Measurements from ENCODE around the gene ALCAM. TPM values are rescaled to one million over a fixed set of nuclear protein-coding genes. Genes with fewer than 3 reads are reported as not detected.

ALCAM gene
- total and polyA plus RNA-seq, 2 donors (not counting 3 experiments of a cell fraction or from before 2014, with no cell fraction given): 46.3 to 118 TPM

GRCh38 chr3:105322570-105323273 is 44.0 kb upstream of the ALCAM start:
- dilution Hi-C loops (cut with MboI; ENCODE audit: extremely low pct_ligation_motif_present, low sequenced_read_pairs) (no loop called here), intact Hi-C loops (cut with micrococcal nuclease) (no loop called here)
- Histone ChIP-seq H3K4me2 (ENCODE audit: insufficient read depth, low read length) (no peak overlapping the region), H3K36me3 (ENCODE audit: control insufficient read depth in 2 of 2, extremely low read depth in 1 of 2, insufficient read depth in 2 of 2, low read length in 2 of 2) (no peaks in the 10 kb centered on the region), H3K9ac (replicated peaks; ENCODE audit: extremely low read depth, insufficient read depth, low read length) (no peak overlapping the region), H2AFZ (ENCODE audit: low read depth, low read length) (no peak overlapping the region), H3K9me3 (replicated peaks; ENCODE audit: control insufficient read depth, insufficient read depth, low read length) (no peaks in the 10 kb centered on the region), H3K4me1 (ENCODE audit: control insufficient read depth, extremely low read depth, insufficient read depth, low read length) (no peaks in the 10 kb centered on the region), H3K27me3 (ENCODE audit: control insufficient read depth in 2 of 2, insufficient read depth in 2 of 2, low read length in 2 of 2) (no peaks in the 10 kb centered on the region), H3K79me2 (ENCODE audit: control insufficient read depth, insufficient read depth, low read length) (no peaks in the 10 kb centered on the region), H3K4me3 (replicated peaks in 1 of 3; ENCODE audit: insufficient read depth in 1 of 3, low read depth in 1 of 3, low read length in 3 of 3) (no peak overlapping the region), H3K27ac (ENCODE audit: insufficient read depth, low read depth, low read length) (no peak overlapping the region), H4K20me1 (replicated peaks; ENCODE audit: control insufficient read depth, extremely low read depth, insufficient read depth, low read length) (no peaks in the 10 kb centered on the region), H3K9me1 (replicated peaks; ENCODE audit: control insufficient read depth, extremely low read depth, insufficient read depth, low read length) (no peaks in the 10 kb centered on the region)
- no TSS peak for BruUV-seq (replicated peaks)
- no peak for TF ChIP-seq MAX (IDR thresholded peaks at IDR 0.05; ENCODE audit: insufficient read depth, insufficient read length)
- TF ChIP-seq JUN (IDR thresholded peaks at IDR 0.05; ENCODE audit: borderline replicate concordance, insufficient read depth, insufficient read length, low read depth): no peak
- TF ChIP-seq EZH2 (IDR thresholded peaks at IDR 0.05; ENCODE audit: borderline replicate concordance, low read depth, low read length, severe bottlenecking): no peak
- TF ChIP-seq CTCF (IDR thresholded peaks at IDR 0.05; ENCODE audit: extremely low read depth in 1 of 2, insufficient read depth in 1 of 2, low read depth in 1 of 2, low read length in 2 of 2): no peak
- no peak for TF ChIP-seq GATA2 (IDR thresholded peaks at IDR 0.05; ENCODE audit: insufficient read depth, insufficient read length, low read depth, low read length)
- TF ChIP-seq FOS (IDR thresholded peaks at IDR 0.05; ENCODE audit: borderline replicate concordance, insufficient read depth, low read length): no peak
- no peak for TF ChIP-seq POLR2AphosphoS5 (IDR thresholded peaks at IDR 0.05; ENCODE audit: insufficient read depth, low read depth, low read length)
- no peak for TF ChIP-seq MYC (IDR thresholded peaks at IDR 0.05; ENCODE audit: low read depth, low read length)
- no peak for TF ChIP-seq POLR2A (IDR thresholded peaks at IDR 0.05; ENCODE audit: low read depth, low read length)
- ChIA-PET POLR2A (no interaction called here), CTCF (no interaction called here)
- FAIRE-seq: no peak
- DNase-seq (ENCODE audit: low read depth, low spot score): no peak
